ENCODE results near the gene PPP1R37. TPM values are rescaled to one million over a fixed set of nuclear protein-coding genes. Genes with fewer than 3 reads are reported as not detected.
"Not testable (repeated sequence)": the region's sequence is repeated elsewhere in the genome, so short reads cannot be mapped to it uniquely, and the experiment has no call there.

PPP1R37 gene
- total RNA-seq, 4 donors from 2014 or later: 13.6 to 23.7 (median 19.4) TPM

- no peak for ATAC-seq (ENCODE audit: low FRiP score)
- DNase-seq (ENCODE audit: low spot score): no peak
- no peak for TF ChIP-seq CTCF (IDR thresholded peaks at IDR 0.05)
Observed at GRCh38 chr19:45103508-45104319, 10.7 kb downstream of the PPP1R37 start.

- TF ChIP-seq CTCF (IDR thresholded peaks at IDR 0.05): no peak
- ATAC-seq (ENCODE audit: low FRiP score): no peak
- DNase-seq (ENCODE audit: low spot score): no peak
Observed at GRCh38 chr19:45104658-45105349, 11.8 kb downstream of the PPP1R37 start.

- DNase-seq (ENCODE audit: low spot score); ATAC-seq (ENCODE audit: low FRiP score): not testable (repeated sequence)
Observed at GRCh38 chr19:45106363-45106762, 13.4 kb downstream of the PPP1R37 start.

- ATAC-seq (ENCODE audit: low FRiP score) (no peak), DNase-seq (ENCODE audit: low spot score) (no peak)
- TF ChIP-seq CTCF (IDR thresholded peaks at IDR 0.05): no peak
Observed at GRCh38 chr19:45107621-45108150, 14.7 kb downstream of the PPP1R37 start.

GRCh38 chr19:45110851-45111266, 17.9 kb downstream of the PPP1R37 start:
- DNase-seq (ENCODE audit: low spot score) (no peak), ATAC-seq (ENCODE audit: low FRiP score) (no peak)
- no peak for TF ChIP-seq CTCF (IDR thresholded peaks at IDR 0.05)

- no peak for TF ChIP-seq CTCF (IDR thresholded peaks at IDR 0.05)
- ATAC-seq (ENCODE audit: low FRiP score) (no peak), DNase-seq (ENCODE audit: low spot score) (no peak)
Observed at GRCh38 chr19:45112111-45112827, 19.3 kb downstream of the PPP1R37 start.

- no peak for DNase-seq (ENCODE audit: low spot score)
- TF ChIP-seq CTCF (IDR thresholded peaks at IDR 0.05): no peak
Observed at GRCh38 chr19:45113628-45114027, 20.6 kb downstream of the PPP1R37 start.

More at GRCh38 chr19:45113628-45114027, 20.6 kb downstream of the PPP1R37 start:
- no peak for ATAC-seq (ENCODE audit: low FRiP score)

Data from omental fat pad (tissue), 4 donors.